SK-N-SH (cell line): ENCODE data around the gene NGB.

Experiments used
- CHD2 ChIP-seq: fragments of 150-350 bp; IDR thresholded peaks from 2 replicates; pipeline ENCODE4 v1.6.1; 2018; ENCODE audit warnings: low read length; ENCODE audit not compliant: partially characterized antibody
- JUND ChIP-seq: IDR thresholded peaks from 2 replicates; pipeline ENCODE4 v1.4.0; 2012
- NFIC ChIP-seq: IDR thresholded peaks from 2 replicates; pipeline ENCODE4 v1.4.0; 2012; ENCODE audit warnings: borderline replicate concordance
- NRF1 ChIP-seq: IDR thresholded peaks from 2 replicates; pipeline ENCODE4 v1.6.1; 2012; ENCODE audit warnings: low read depth, mild to moderate bottlenecking, low read length
- PBX3 ChIP-seq: IDR thresholded peaks from 2 replicates; pipeline ENCODE4; 2012
- POLR2AphosphoS5 ChIP-seq: IDR thresholded peaks from 2 replicates; pipeline ENCODE4 v1.6.1; 2012; ENCODE audit warnings: low read depth, low read length
- RAD21 ChIP-seq: IDR thresholded peaks from 2 replicates; pipeline ENCODE4 v1.6.1; 2012; ENCODE audit warnings: mild to moderate bottlenecking, low read length
- RCOR1 ChIP-seq: fragments of 150-350 bp; IDR thresholded peaks from 2 replicates; pipeline ENCODE4 v1.6.1; 2017; ENCODE audit warnings: antibody characterized with exemption, low read length
- USF2 ChIP-seq: fragments of 150-350 bp; IDR thresholded peaks from 2 replicates; pipeline ENCODE4 v1.6.1; 2017; ENCODE audit warnings: antibody characterized with exemption, low read length, low read depth, borderline replicate concordance
- TF ChIP-seq, protein P1 (sequence below): IDR thresholded peaks from 2 replicates; pipeline ENCODE4 v1.6.1; 2012; ENCODE audit warnings: mild to moderate bottlenecking, low read depth, low read length, moderate library complexity
- TF ChIP-seq, protein P2 (sequence below): fragments of 200-600 bp; sonication (generic); IDR thresholded peaks from 2 replicates; pipeline ENCODE4 v1.6.1; 2017; ENCODE audit warnings: antibody characterized with exemption, mild to moderate bottlenecking, moderate library complexity
- TF ChIP-seq, protein P3 (sequence below): IDR thresholded peaks from 2 replicates; pipeline ENCODE4 v1.4.0; 2012; ENCODE audit warnings: low read depth, borderline replicate concordance
- TF ChIP-seq, protein P4 (sequence below): IDR thresholded peaks from 2 replicates; pipeline ENCODE4 v1.4.0; 2012; ENCODE audit warnings: low read depth

- TF ChIP-seq RAD21 (no peak), NFIC (no peak), CHD2 (no peak), POLR2AphosphoS5 (no peak), JUND (no peak), RCOR1 (no peak), PBX3 (no peak), NRF1 (no peak), USF2 (no peak)
- TF ChIP-seq, protein P1, sequence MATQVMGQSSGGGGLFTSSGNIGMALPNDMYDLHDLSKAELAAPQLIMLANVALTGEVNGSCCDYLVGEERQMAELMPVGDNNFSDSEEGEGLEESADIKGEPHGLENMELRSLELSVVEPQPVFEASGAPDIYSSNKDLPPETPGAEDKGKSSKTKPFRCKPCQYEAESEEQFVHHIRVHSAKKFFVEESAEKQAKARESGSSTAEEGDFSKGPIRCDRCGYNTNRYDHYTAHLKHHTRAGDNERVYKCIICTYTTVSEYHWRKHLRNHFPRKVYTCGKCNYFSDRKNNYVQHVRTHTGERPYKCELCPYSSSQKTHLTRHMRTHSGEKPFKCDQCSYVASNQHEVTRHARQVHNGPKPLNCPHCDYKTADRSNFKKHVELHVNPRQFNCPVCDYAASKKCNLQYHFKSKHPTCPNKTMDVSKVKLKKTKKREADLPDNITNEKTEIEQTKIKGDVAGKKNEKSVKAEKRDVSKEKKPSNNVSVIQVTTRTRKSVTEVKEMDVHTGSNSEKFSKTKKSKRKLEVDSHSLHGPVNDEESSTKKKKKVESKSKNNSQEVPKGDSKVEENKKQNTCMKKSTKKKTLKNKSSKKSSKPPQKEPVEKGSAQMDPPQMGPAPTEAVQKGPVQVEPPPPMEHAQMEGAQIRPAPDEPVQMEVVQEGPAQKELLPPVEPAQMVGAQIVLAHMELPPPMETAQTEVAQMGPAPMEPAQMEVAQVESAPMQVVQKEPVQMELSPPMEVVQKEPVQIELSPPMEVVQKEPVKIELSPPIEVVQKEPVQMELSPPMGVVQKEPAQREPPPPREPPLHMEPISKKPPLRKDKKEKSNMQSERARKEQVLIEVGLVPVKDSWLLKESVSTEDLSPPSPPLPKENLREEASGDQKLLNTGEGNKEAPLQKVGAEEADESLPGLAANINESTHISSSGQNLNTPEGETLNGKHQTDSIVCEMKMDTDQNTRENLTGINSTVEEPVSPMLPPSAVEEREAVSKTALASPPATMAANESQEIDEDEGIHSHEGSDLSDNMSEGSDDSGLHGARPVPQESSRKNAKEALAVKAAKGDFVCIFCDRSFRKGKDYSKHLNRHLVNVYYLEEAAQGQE, result no peak
- TF ChIP-seq, protein P2, sequence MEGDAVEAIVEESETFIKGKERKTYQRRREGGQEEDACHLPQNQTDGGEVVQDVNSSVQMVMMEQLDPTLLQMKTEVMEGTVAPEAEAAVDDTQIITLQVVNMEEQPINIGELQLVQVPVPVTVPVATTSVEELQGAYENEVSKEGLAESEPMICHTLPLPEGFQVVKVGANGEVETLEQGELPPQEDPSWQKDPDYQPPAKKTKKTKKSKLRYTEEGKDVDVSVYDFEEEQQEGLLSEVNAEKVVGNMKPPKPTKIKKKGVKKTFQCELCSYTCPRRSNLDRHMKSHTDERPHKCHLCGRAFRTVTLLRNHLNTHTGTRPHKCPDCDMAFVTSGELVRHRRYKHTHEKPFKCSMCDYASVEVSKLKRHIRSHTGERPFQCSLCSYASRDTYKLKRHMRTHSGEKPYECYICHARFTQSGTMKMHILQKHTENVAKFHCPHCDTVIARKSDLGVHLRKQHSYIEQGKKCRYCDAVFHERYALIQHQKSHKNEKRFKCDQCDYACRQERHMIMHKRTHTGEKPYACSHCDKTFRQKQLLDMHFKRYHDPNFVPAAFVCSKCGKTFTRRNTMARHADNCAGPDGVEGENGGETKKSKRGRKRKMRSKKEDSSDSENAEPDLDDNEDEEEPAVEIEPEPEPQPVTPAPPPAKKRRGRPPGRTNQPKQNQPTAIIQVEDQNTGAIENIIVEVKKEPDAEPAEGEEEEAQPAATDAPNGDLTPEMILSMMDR, result no peak
- TF ChIP-seq, protein P3, sequence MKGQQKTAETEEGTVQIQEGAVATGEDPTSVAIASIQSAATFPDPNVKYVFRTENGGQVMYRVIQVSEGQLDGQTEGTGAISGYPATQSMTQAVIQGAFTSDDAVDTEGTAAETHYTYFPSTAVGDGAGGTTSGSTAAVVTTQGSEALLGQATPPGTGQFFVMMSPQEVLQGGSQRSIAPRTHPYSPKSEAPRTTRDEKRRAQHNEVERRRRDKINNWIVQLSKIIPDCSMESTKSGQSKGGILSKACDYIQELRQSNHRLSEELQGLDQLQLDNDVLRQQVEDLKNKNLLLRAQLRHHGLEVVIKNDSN, result no peak
- TF ChIP-seq, protein P4, sequence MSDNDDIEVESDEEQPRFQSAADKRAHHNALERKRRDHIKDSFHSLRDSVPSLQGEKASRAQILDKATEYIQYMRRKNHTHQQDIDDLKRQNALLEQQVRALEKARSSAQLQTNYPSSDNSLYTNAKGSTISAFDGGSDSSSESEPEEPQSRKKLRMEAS, result no peak
Observed at GRCh38 chr14:77220246-77221017, 50.6 kb downstream of the NGB start.
